Spleen (tissue), 11 donors: Measurements from ENCODE around the gene SIGLEC9. TPM values are rescaled to one million over a fixed set of nuclear protein-coding genes. Genes with fewer than 3 reads are reported as not detected.

ENCODE experiments used
- DNase-seq: peaks from one replicate; pipeline ENCODE4 v3.0.0-alpha.2; 2020
- H3K27ac ChIP-seq, 8 donors: fragments of 200-600 bp; sonication (generic) in 7 of 8; 1 replicate in 4 of 8; 2 replicates in 4 of 8; pipeline versions ENCODE4 v1.5.0 to v1.8.0; 2016 to 2021; ENCODE audit warnings: inconsistent platforms in 4 of 8, mild to moderate bottlenecking in 4 of 8, moderate library complexity in 1 of 8
- H3K27me3 ChIP-seq, 7 donors: fragments of 200-600 bp; sonication (generic) in 6 of 7; replicated peaks in 1 of 7; 1 replicate in 4 of 7; 2 replicates in 3 of 7; pipeline versions ENCODE4 v1.5.0 to v1.8.0; 2016 to 2021; ENCODE audit warnings: inconsistent platforms in 3 of 7, mild to moderate bottlenecking in 1 of 7
- H3K36me3 ChIP-seq, 6 donors: fragments of 200-600 bp; sonication (generic) in 5 of 6; 1 replicate in 4 of 6; 2 replicates in 2 of 6; pipeline versions ENCODE4 v1.5.0 to v1.8.0; 2016 to 2021; ENCODE audit warnings: inconsistent platforms in 2 of 6
- H3K4me1 ChIP-seq, 6 donors: fragments of 200-600 bp; sonication (generic) in 5 of 6; 1 replicate in 3 of 6; 2 replicates in 3 of 6; pipeline versions ENCODE4 v1.5.0 to v1.8.0; 2016 to 2021; ENCODE audit warnings: inconsistent platforms in 3 of 6
- H3K4me3 ChIP-seq, 8 donors: fragments of 200-600 bp; sonication (generic) in 7 of 8; 1 replicate in 4 of 8; 2 replicates in 4 of 8; pipeline versions ENCODE4 v1.5.0 to v1.8.0; 2016 to 2021; ENCODE audit warnings: inconsistent platforms in 4 of 8, mild to moderate bottlenecking in 4 of 8, moderate library complexity in 2 of 8
- H3K9me3 ChIP-seq, 8 donors: fragments of 200-600 bp; sonication (generic) in 7 of 8; 1 replicate in 4 of 8; 2 replicates in 4 of 8; pipeline versions ENCODE4 v1.5.0 to v1.8.0; 2016 to 2021; ENCODE audit warnings: inconsistent platforms in 4 of 8
- CTCF ChIP-seq, 11 experiments: fragments of 200-600 bp in 7 of 11; fragments of 450-650 bp in 4 of 11; sonication (generic) in 4 of 11; IDR thresholded peaks in 8 of 11; conservative IDR thresholded peaks in 3 of 11; 1 replicate in 7 of 11; 2 replicates in 4 of 11; pipeline versions ENCODE4 v1.4.0 to v1.8.0; 2016 to 2021; ENCODE audit warnings: antibody characterized with exemption in 11 of 11, inconsistent platforms in 4 of 11, mild to moderate bottlenecking in 1 of 11
- POLR2A ChIP-seq, 3 donors: fragments of 450-650 bp; IDR thresholded peaks; one replicate each; pipeline ENCODE4 v1.5.1; 2017; ENCODE audit warnings: antibody characterized with exemption in 3 of 3, mild to moderate bottlenecking in 1 of 3
- POLR2AphosphoS5 ChIP-seq, 3 donors: sonication (generic); formaldehyde crosslinking; IDR thresholded peaks; one replicate each; pipeline ENCODE4 v1.5.1; 2017; ENCODE audit warnings: antibody characterized with exemption in 3 of 3
- WGBS, 5 donors: extraction: QIAGEN DNeasy Blood & Tissue Kit in 3 of 5; methylation state at CpG; one replicate each; pipeline versions ENCODE4 v1.1.5 to v1.1.7; 2013 to 2018; 5-methylcytosine and 5-hydroxymethylcytosine counted together
- intact Hi-C: fragments of 100-400 bp; cut with DNase I; formaldehyde crosslinking; loops from one replicate; pipeline ENCODE4 v1.15.0; 2023; ENCODE audit warnings: low total_unique reads
- polyA plus RNA-seq, 3 donors: library from polyadenylated mRNA; stranded (reverse); fragments of 200-250 nt; gene quantifications; one replicate each; pipeline ENCODE4 v1.2.1, GENCODE V29; 2013
- total RNA-seq, 7 donors: library from RNA; depleted of rRNA in 3 of 7; stranded (reverse); fragments of >200 nt in 3 of 7; fragmentation: NEBNext Ultra II Directional in 4 of 7; extraction: Animal tissue kit (Norgen Biotek cat#: 25700) in 4 of 7; gene quantifications; one replicate each; pipeline versions ENCODE4 v1.1.0 to v1.2.1, GENCODE V29; 2016 to 2021
- donor health status: healthy with polysubstance abuse.
- donor health status: DM: no; HTN: no; CAD: no; lungs with moderate emphysema.
- donor health status: DM: no; HTN: no; CAD: no.
- donor health status: Bipolar disorder and iron deficiency.
- donor health status: healthy.
- donor health status: DM: no; HTN: no; CAD: no.
- donor health status: DM: yes; HTN: yes; CAD: no.

The SIGLEC9 gene
- total and polyA plus RNA-seq, 10 donors: 4.6 to 81.3 (median 37.8) TPM

- Histone ChIP-seq H3K4me3 (no peak overlapping the region), H3K4me1 (peaks cover 10 to 62% (median 23%) of the 10 kb centered on the region in 6 donors), H3K27ac (no peak overlapping the region), H3K9me3 (no peaks in the 10 kb centered on the region), H3K36me3 (peaks cover 0 to 77% (median 35%) of the 10 kb centered on the region in 6 donors), H3K27me3 (no peaks in the 10 kb centered on the region)
- TF ChIP-seq CTCF (IDR thresholded peaks at IDR 0.05 in 8 of 11, conservative IDR thresholded peaks at IDR 0.05 in 3 of 11) (no peak), POLR2A (IDR thresholded peaks at IDR 0.05) (no peak), POLR2AphosphoS5 (IDR thresholded peaks at IDR 0.05) (no peak)
- intact Hi-C loops: no loop called here
- DNase-seq: no peak
- 88 to 95% (median 93%) methylated on average over 7 of the region's 7 CpGs for WGBS, 5 donors
Measured at GRCh38 chr19:51102991-51103390, 21.7 kb upstream of the SIGLEC9 start.

DNA sequence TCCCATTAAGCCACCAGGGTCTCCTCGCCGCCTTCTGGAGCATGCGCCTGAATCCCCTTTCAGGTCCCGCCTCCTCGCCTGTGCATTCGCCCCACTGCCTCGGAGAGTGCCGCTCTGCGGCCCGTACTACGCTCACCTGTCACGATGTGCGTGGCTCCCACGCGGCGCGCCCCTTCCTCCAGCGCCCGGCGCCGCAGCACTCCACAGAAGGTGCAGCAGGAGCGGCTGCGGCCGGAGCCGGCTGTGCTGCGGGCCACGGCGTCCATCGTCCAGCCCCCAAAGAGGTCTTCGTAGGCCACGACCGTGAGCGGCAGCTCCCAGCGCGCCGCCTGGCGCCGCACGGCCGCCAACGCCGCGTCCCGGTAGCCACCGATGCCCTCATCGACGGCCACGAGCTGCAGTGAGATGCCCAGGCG is 20.8 kb upstream of the SIGLEC9 start:
- H3K4me3 ChIP-seq: no peak overlapping the region
- TF ChIP-seq CTCF (IDR thresholded peaks at IDR 0.05 in 8 of 11, conservative IDR thresholded peaks at IDR 0.05 in 3 of 11) (no peak), POLR2A (IDR thresholded peaks at IDR 0.05) (no peak), POLR2AphosphoS5 (IDR thresholded peaks at IDR 0.05) (peak in 1 of 3 donors; percentile 14)
- H3K27me3 ChIP-seq: no peaks in the 10 kb centered on the region
- H3K4me1 ChIP-seq: peaks cover 10 to 64% (median 25%) of the 10 kb centered on the region in 6 donors
- WGBS, 5 donors: 91 to 96% (median 93%) methylated on average over 45 to 49 of the region's 49 CpGs
- no peaks in the 10 kb centered on the region for H3K9me3 ChIP-seq
- no peak for DNase-seq
- peaks cover 0 to 69% (median 30%) of the 10 kb centered on the region in 6 donors for H3K36me3 ChIP-seq
- H3K27ac ChIP-seq: no peak overlapping the region
- intact Hi-C loops: no loop called here

DNA sequence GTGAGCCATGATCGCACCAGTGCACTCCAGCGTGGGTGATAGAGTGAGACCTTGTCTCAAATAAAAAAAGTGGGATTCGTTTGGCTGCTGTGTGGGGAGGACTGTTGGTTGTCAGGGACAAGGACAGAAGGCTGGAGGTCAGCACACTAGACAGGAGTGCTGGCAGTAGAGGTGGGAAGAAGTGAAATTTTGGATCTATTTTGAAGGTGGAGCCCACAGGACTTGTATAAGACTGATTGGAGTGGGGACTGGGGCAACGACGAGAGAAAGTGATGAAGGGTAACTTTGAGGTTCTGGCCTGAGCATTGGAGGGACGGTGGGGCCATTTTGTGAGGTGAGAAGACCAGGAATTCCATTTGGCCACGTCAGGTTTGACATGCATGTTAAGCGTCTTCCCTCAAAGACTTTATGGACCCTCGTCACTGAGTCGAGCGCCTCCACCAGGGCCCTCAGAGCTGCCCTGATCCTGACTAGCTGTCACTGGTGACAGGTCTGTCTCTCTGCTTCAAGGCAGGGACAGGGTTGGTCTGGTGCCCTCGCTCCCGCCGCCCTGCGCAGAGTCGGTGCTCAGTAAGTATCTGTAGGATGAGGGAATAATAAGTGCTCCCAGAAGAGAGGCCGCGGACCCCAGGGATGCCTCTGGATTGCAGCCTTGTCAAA is 17.2 kb upstream of the SIGLEC9 start:
- DNase-seq: no peak
- WGBS, 5 donors: 13 to 26% (median 20%) methylated on average over 18 of the region's 18 CpGs
- peak overlapping the region in 7 of 8 donors; percentile 29 to 86 (median 78) for H3K27ac ChIP-seq
- H3K27me3 ChIP-seq: no peaks in the 10 kb centered on the region
- peak overlapping the region; percentile 74 to 96 (median 84) for H3K4me3 ChIP-seq
- no peaks in the 10 kb centered on the region for H3K9me3 ChIP-seq
- H3K36me3 ChIP-seq: peaks cover 0 to 33% (median 15%) of the 10 kb centered on the region in 6 donors
- TF ChIP-seq CTCF (IDR thresholded peaks at IDR 0.05 in 8 of 11, conservative IDR thresholded peaks at IDR 0.05 in 3 of 11) (no peak), POLR2AphosphoS5 (IDR thresholded peaks at IDR 0.05) (no peak), POLR2A (IDR thresholded peaks at IDR 0.05) (no peak)
- H3K4me1 ChIP-seq: peaks cover 10 to 65% (median 22%) of the 10 kb centered on the region in 6 donors
- intact Hi-C loops: no loop called here

DNA sequence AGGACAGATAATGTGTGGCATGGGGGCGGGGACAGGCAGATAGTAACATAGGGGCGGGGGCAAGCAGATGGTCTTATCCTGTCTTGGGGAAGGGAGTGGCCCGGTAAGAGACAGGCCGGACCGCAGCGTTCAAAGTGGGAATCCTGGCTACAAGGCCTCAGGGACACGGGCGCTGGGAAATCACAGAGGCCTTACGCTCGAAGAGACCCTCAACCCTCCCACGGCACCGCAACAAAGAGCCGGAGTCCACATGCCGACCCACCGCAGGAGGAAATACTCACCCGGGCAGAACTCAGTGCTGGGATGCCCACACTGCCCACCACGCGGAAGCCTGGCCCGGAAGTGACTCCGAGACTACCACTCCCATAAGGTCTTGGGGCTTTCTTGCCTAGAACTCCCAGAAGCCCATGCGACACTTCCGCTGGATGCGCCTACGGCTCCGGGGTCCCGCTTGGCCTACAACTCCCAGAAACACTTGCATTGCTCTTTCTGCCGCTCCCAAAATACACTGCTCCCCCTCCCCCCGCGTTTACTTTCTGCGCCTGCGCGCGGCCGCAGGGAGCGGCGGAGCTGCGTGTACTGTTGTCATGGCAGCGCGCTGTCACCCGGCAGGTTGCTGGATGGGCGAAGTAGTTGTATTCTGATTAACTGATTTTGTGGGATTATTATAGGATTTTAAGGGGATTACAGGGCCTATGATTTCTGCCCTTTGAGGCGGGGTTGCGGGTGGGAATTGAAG is 16.5 kb upstream of the SIGLEC9 start, which contains the start of gene CTU1:
TSS of gene CTU1 (minus strand) at position 344 of the 739 bp plus-strand sequence. CDS start 3,840 bp downstream, outside the sequence.
- Histone ChIP-seq H3K27me3 (no peaks in the 10 kb centered on the region), H3K4me3 (peak within 1 kb of the TSS; percentile 74 to 96 (median 84)), H3K9me3 (no peaks in the 10 kb centered on the region), H3K4me1 (peaks cover 10 to 67% (median 21%) of the 10 kb centered on the region in 6 donors), H3K36me3 (peaks cover 0 to 26% (median 9%) of the 10 kb centered on the region in 6 donors), H3K27ac (peak within 1 kb of the TSS in 7 of 8 donors; percentile 32 to 86 (median 78))
- peak; percentile 99 for DNase-seq
- peak in 4 of 11 experiments; percentile 7 to 69 (median 52) for TF ChIP-seq CTCF (IDR thresholded peaks at IDR 0.05 in 8 of 11, conservative IDR thresholded peaks at IDR 0.05 in 3 of 11)
- TF ChIP-seq POLR2A (IDR thresholded peaks at IDR 0.05): peak in 2 of 3 donors; percentile 15 to 45
- TF ChIP-seq POLR2AphosphoS5 (IDR thresholded peaks at IDR 0.05): peak; percentile 86 to 91 (median 90)
- WGBS, 5 donors: 0 to 1% (median 0%) methylated on average over 22 to 43 of the region's 43 CpGs
- intact Hi-C loops: no loop called here
